ENCODE results near the gene KMO.

KMO gene

GRCh38 chr1:241542199-241542907 lies 10.2 kb downstream of the KMO start:
- Histone ChIP-seq H3K9ac (ENCODE audit: low read depth, low read length) (no peak overlapping the region), H3K36me3 (ENCODE audit: insufficient read depth, low read length) (no peaks in the 10 kb centered on the region), H3K4me2 (ENCODE audit: low read length) (no peak overlapping the region), H3K9me3 (replicated peaks; ENCODE audit: low read length) (no peaks in the 10 kb centered on the region), H3K4me1 (ENCODE audit: control insufficient read depth, insufficient read depth, low read length) (no peaks in the 10 kb centered on the region), H3K27me3 (ENCODE audit: control insufficient read depth, insufficient read depth, low read length) (no peaks in the 10 kb centered on the region), H3K4me3 (ENCODE audit: low read length) (no peak overlapping the region)

- no peak overlapping the region for H3K4me3 ChIP-seq (ENCODE audit: low read length)
Measured at GRCh38 chr1:241548008-241548407, 15.8 kb downstream of the KMO start.

GRCh38 chr1:241550318-241550717 lies 18.1 kb downstream of the KMO start:
- no peak overlapping the region for H3K4me2 ChIP-seq (ENCODE audit: low read length)
- no peaks in the 10 kb centered on the region for H3K9me3 ChIP-seq (replicated peaks; ENCODE audit: low read length)
- H3K9ac ChIP-seq (ENCODE audit: low read depth, low read length), result no peak overlapping the region
- H3K4me1 ChIP-seq (ENCODE audit: control insufficient read depth, insufficient read depth, low read length), result no peaks in the 10 kb centered on the region
- no peak overlapping the region for H3K4me3 ChIP-seq (ENCODE audit: low read length)
- H3K36me3 ChIP-seq (ENCODE audit: insufficient read depth, low read length), result no peaks in the 10 kb centered on the region
- no peaks in the 10 kb centered on the region for H3K27me3 ChIP-seq (ENCODE audit: control insufficient read depth, insufficient read depth, low read length)

More at GRCh38 chr1:241548008-241548407, 15.8 kb downstream of the KMO start:
- Histone ChIP-seq H3K9ac (ENCODE audit: low read depth, low read length) (no peak overlapping the region), H3K9me3 (replicated peaks; ENCODE audit: low read length) (no peaks in the 10 kb centered on the region), H3K4me2 (ENCODE audit: low read length) (no peak overlapping the region), H3K4me1 (ENCODE audit: control insufficient read depth, insufficient read depth, low read length) (no peaks in the 10 kb centered on the region), H3K36me3 (ENCODE audit: insufficient read depth, low read length) (no peaks in the 10 kb centered on the region), H3K27me3 (ENCODE audit: control insufficient read depth, insufficient read depth, low read length) (no peaks in the 10 kb centered on the region)

- Histone ChIP-seq H3K36me3 (ENCODE audit: insufficient read depth, low read length) (no peaks in the 10 kb centered on the region), H3K27me3 (ENCODE audit: control insufficient read depth, insufficient read depth, low read length) (no peaks in the 10 kb centered on the region), H3K4me1 (ENCODE audit: control insufficient read depth, insufficient read depth, low read length) (no peaks in the 10 kb centered on the region), H3K4me3 (ENCODE audit: low read length) (no peak overlapping the region), H3K9me3 (replicated peaks; ENCODE audit: low read length) (no peaks in the 10 kb centered on the region), H3K4me2 (ENCODE audit: low read length) (no peak overlapping the region), H3K9ac (ENCODE audit: low read depth, low read length) (no peak overlapping the region)
Measured at GRCh38 chr1:241551759-241552638, 19.8 kb downstream of the KMO start.

- H3K27me3 ChIP-seq (ENCODE audit: control insufficient read depth, insufficient read depth, low read length), result no peaks in the 10 kb centered on the region
- H3K4me1 ChIP-seq (ENCODE audit: control insufficient read depth, insufficient read depth, low read length), result peaks cover 5% of the 10 kb centered on the region
- no peak overlapping the region for H3K4me2 ChIP-seq (ENCODE audit: low read length)
- no peaks in the 10 kb centered on the region for H3K36me3 ChIP-seq (ENCODE audit: insufficient read depth, low read length)
- H3K9me3 ChIP-seq (replicated peaks; ENCODE audit: low read length), result no peaks in the 10 kb centered on the region
- H3K4me3 ChIP-seq (ENCODE audit: low read length), result no peak overlapping the region
- no peak overlapping the region for H3K9ac ChIP-seq (ENCODE audit: low read depth, low read length)
Measured at GRCh38 chr1:241553886-241554592, 21.9 kb downstream of the KMO start.

GRCh38 chr1:241555526-241555925 lies 23.3 kb downstream of the KMO start:
- Histone ChIP-seq H3K4me3 (ENCODE audit: low read length) (no peak overlapping the region), H3K27me3 (ENCODE audit: control insufficient read depth, insufficient read depth, low read length) (no peaks in the 10 kb centered on the region), H3K4me1 (ENCODE audit: control insufficient read depth, insufficient read depth, low read length) (peaks cover 5% of the 10 kb centered on the region), H3K9ac (ENCODE audit: low read depth, low read length) (no peak overlapping the region), H3K4me2 (ENCODE audit: low read length) (no peak overlapping the region), H3K36me3 (ENCODE audit: insufficient read depth, low read length) (no peaks in the 10 kb centered on the region), H3K9me3 (replicated peaks; ENCODE audit: low read length) (no peaks in the 10 kb centered on the region)

GRCh38 chr1:241557031-241557430 lies 24.9 kb downstream of the KMO start:
- no peak overlapping the region for H3K4me3 ChIP-seq (ENCODE audit: low read length)
- peaks cover 5% of the 10 kb centered on the region for H3K4me1 ChIP-seq (ENCODE audit: control insufficient read depth, insufficient read depth, low read length)
- H3K36me3 ChIP-seq (ENCODE audit: insufficient read depth, low read length), result no peaks in the 10 kb centered on the region
- H3K27me3 ChIP-seq (ENCODE audit: control insufficient read depth, insufficient read depth, low read length), result no peaks in the 10 kb centered on the region
- H3K9ac ChIP-seq (ENCODE audit: low read depth, low read length), result no peak overlapping the region
- no peak overlapping the region for H3K4me2 ChIP-seq (ENCODE audit: low read length)
- H3K9me3 ChIP-seq (replicated peaks; ENCODE audit: low read length), result no peaks in the 10 kb centered on the region

GRCh38 chr1:241557551-241558193 lies 25.5 kb downstream of the KMO start:
- no peaks in the 10 kb centered on the region for H3K27me3 ChIP-seq (ENCODE audit: control insufficient read depth, insufficient read depth, low read length)
- peaks cover 5% of the 10 kb centered on the region for H3K4me1 ChIP-seq (ENCODE audit: control insufficient read depth, insufficient read depth, low read length)
- H3K36me3 ChIP-seq (ENCODE audit: insufficient read depth, low read length), result no peaks in the 10 kb centered on the region
- no peak overlapping the region for H3K4me3 ChIP-seq (ENCODE audit: low read length)
- no peak overlapping the region for H3K9ac ChIP-seq (ENCODE audit: low read depth, low read length)
- H3K9me3 ChIP-seq (replicated peaks; ENCODE audit: low read length), result no peaks in the 10 kb centered on the region
- H3K4me2 ChIP-seq (ENCODE audit: low read length), result no peak overlapping the region

GRCh38 chr1:241560146-241560848 lies 28.1 kb downstream of the KMO start:
- no peak overlapping the region for H3K9ac ChIP-seq (ENCODE audit: low read depth, low read length)
- no peaks in the 10 kb centered on the region for H3K36me3 ChIP-seq (ENCODE audit: insufficient read depth, low read length)
- no peak overlapping the region for H3K4me3 ChIP-seq (ENCODE audit: low read length)
- H3K27me3 ChIP-seq (ENCODE audit: control insufficient read depth, insufficient read depth, low read length), result no peaks in the 10 kb centered on the region
- H3K4me1 ChIP-seq (ENCODE audit: control insufficient read depth, insufficient read depth, low read length), result peaks cover 5% of the 10 kb centered on the region
- H3K4me2 ChIP-seq (ENCODE audit: low read length), result no peak overlapping the region
- no peaks in the 10 kb centered on the region for H3K9me3 ChIP-seq (replicated peaks; ENCODE audit: low read length)

- H3K9me3 ChIP-seq (replicated peaks; ENCODE audit: low read length), result no peaks in the 10 kb centered on the region
- no peak overlapping the region for H3K4me3 ChIP-seq (ENCODE audit: low read length)
- no peak overlapping the region for H3K4me2 ChIP-seq (ENCODE audit: low read length)
- no peak overlapping the region for H3K9ac ChIP-seq (ENCODE audit: low read depth, low read length)
- no peaks in the 10 kb centered on the region for H3K36me3 ChIP-seq (ENCODE audit: insufficient read depth, low read length)
- H3K27me3 ChIP-seq (ENCODE audit: control insufficient read depth, insufficient read depth, low read length), result no peaks in the 10 kb centered on the region
- peaks cover 5% of the 10 kb centered on the region for H3K4me1 ChIP-seq (ENCODE audit: control insufficient read depth, insufficient read depth, low read length)
Measured at GRCh38 chr1:241560849-241561187, 28.6 kb downstream of the KMO start.

- Histone ChIP-seq H3K9me3 (replicated peaks; ENCODE audit: low read length) (no peaks in the 10 kb centered on the region), H3K4me2 (ENCODE audit: low read length) (no peak overlapping the region), H3K9ac (ENCODE audit: low read depth, low read length) (no peak overlapping the region), H3K4me3 (ENCODE audit: low read length) (no peak overlapping the region), H3K36me3 (ENCODE audit: insufficient read depth, low read length) (no peaks in the 10 kb centered on the region), H3K27me3 (ENCODE audit: control insufficient read depth, insufficient read depth, low read length) (no peaks in the 10 kb centered on the region), H3K4me1 (ENCODE audit: control insufficient read depth, insufficient read depth, low read length) (no peaks in the 10 kb centered on the region)
Measured at GRCh38 chr1:241569848-241570247, 37.7 kb downstream of the KMO start.
